Stimulated activated naive CD8-positive, alpha-beta T cell treated with anti-CD3 and anti-CD28 coated beads, Interleukin-15, amount 100 ng/mL, for 72 hours (primary cell): ENCODE measurements around the gene FSTL4.
A peak's percentile ranks its signal among the peaks of the same experiment; 100 is the strongest.

Source experiments
- ATAC-seq: fragments of 150-1000 bp; cut with Tn5 transposase; 2 replicates; pipeline ENCODE4 v1.10.0; 2021; ENCODE audit warnings: mild to moderate bottlenecking, moderate library complexity
- DNase-seq, 2 donors: peaks; one replicate each; pipeline ENCODE4 v3.0.0; 2021 to 2022
- H3K27ac Mint-ChIP-seq, 2 donors: one replicate each; pipeline ENCODE4 v1.8.0; 2022; ENCODE audit warnings: mild to moderate bottlenecking in 2 of 2, mixed read lengths in 2 of 2, moderate library complexity in 2 of 2
- H3K27me3 Mint-ChIP-seq: one replicate; pipeline ENCODE4 v1.8.0; 2022; ENCODE audit warnings: mixed read lengths
- H3K4me1 Mint-ChIP-seq: one replicate; pipeline ENCODE4 v1.8.0; 2022; ENCODE audit warnings: mild to moderate bottlenecking, mixed read lengths
- H3K4me3 Mint-ChIP-seq, 2 donors: one replicate each; pipeline ENCODE4 v1.8.0; 2022; ENCODE audit warnings: mild to moderate bottlenecking in 2 of 2, mixed read lengths in 2 of 2, moderate library complexity in 1 of 2
- H3K9me3 Mint-ChIP-seq, 2 donors: one replicate each; pipeline ENCODE4 v1.8.0; 2022; ENCODE audit warnings: mixed read lengths in 2 of 2

FSTL4 gene

GRCh38 chr5:133520991-133521706, 91.2 kb downstream of the FSTL4 start:
- no peak for ATAC-seq
- Mint-ChIP-seq H3K27me3 (peaks cover 18% of the 10 kb centered on the region), H3K27ac (no peak overlapping the region), H3K4me3 (no peak overlapping the region), H3K4me1 (no peaks in the 10 kb centered on the region), H3K9me3 (no peaks in the 10 kb centered on the region)
- no peak for DNase-seq

DNA sequence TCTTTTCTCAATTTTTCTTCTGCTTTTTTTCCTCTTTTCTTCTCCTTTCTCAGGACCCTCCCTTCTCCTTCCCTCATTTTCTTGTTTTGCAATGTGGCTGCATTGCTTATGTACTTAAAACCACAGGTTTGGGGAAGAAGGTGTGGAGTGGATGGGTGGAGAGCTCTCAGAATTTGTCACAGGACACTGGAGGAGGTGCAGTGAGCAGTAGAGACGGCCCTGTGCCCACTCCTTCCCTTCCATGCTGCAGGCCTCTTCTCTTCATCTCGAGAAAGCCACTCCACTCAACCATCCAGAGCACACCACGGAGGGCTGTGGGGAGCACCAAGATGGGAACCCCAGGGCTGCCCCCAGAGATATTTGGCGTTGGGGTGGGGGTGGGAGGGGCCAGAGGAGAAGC, 92.3 kb downstream of the FSTL4 start:
- Mint-ChIP-seq H3K4me3 (no peak overlapping the region), H3K9me3 (no peaks in the 10 kb centered on the region)

DNA sequence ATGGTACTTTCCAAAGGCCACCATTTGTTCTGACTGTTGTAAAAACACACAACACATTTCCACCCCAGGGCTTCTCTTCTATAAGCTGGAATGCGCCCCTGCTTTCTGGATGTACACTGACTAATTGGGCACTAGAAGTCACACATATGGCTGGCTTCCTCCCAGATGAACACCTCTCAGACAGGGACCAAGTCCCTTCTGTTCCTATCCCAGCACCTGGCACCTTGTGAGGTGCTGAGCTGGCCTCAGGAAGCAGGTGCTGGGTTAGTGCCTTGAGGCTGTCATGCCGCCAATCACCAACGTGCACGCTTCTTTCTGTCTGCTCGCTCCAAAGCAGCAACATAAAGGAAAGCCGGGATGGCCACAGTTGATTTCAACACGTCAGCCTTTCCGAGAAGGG, 93.2 kb downstream of the FSTL4 start:
- H3K4me1 Mint-ChIP-seq = no peaks in the 10 kb centered on the region

More for the DNA sequence above, 92.3 kb downstream of the FSTL4 start:
- H3K27me3 Mint-ChIP-seq = peaks cover 18% of the 10 kb centered on the region
- ATAC-seq (no peak), DNase-seq (no peak)
- H3K4me1 Mint-ChIP-seq = no peaks in the 10 kb centered on the region
- no peak overlapping the region for H3K27ac Mint-ChIP-seq

GRCh38 chr5:133514456-133514855, 97.9 kb downstream of the FSTL4 start:
- H3K27me3 Mint-ChIP-seq = peaks cover 35% of the 10 kb centered on the region
- no peak for ATAC-seq
- peaks cover under 1% of the 10 kb centered on the region for H3K4me1 Mint-ChIP-seq
- H3K9me3 Mint-ChIP-seq = no peaks in the 10 kb centered on the region
- no peak overlapping the region for H3K4me3 Mint-ChIP-seq
- DNase-seq = no peak
- H3K27ac Mint-ChIP-seq = no peak overlapping the region

More for the DNA sequence above, 93.2 kb downstream of the FSTL4 start:
- no peak for DNase-seq
- no peak overlapping the region for H3K4me3 Mint-ChIP-seq
- ATAC-seq = no peak
- peaks cover 21% of the 10 kb centered on the region for H3K27me3 Mint-ChIP-seq
- H3K27ac Mint-ChIP-seq = no peak overlapping the region
- no peaks in the 10 kb centered on the region for H3K9me3 Mint-ChIP-seq

GRCh38 chr5:133512896-133513295, 99.4 kb downstream of the FSTL4 start:
- H3K27me3 Mint-ChIP-seq = peaks cover 30% of the 10 kb centered on the region
- no peak for DNase-seq

DNA sequence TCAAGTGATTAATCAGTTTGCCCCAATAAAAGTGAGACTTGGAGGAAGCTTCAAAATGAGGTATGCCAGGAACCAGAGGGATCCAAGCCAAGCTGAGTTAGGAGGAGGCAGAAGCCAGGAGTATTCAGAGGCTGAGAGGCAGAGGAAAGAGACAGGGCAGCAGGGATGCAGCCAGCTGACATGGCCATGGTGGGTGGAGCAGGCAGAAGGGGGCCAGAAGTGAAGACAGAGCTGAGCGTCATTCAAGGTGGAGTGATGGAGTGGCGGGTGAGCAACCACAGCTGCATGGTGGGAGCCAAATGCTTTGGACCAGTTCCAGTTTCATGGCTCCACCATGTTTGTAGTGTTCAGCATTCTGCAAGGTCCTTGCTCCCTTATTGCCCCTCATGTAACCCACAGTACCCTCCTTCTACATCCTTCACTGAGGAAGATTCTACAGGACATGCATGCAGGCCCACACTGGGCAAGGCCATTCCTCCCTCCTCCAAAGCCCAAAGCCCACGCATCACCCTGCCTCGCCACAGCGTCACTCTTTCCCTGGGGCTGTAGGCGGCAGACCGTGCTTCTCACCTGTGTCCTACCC, 100.6 kb downstream of the FSTL4 start:
- no peak overlapping the region for H3K4me3 Mint-ChIP-seq
- H3K27ac Mint-ChIP-seq = peak overlapping the region in 1 of 2 donors; percentile 19
- peaks cover 30% of the 10 kb centered on the region for H3K27me3 Mint-ChIP-seq
- peaks cover 8% of the 10 kb centered on the region for H3K4me1 Mint-ChIP-seq
- no peak for ATAC-seq
- no peak for DNase-seq
- H3K9me3 Mint-ChIP-seq = no peaks in the 10 kb centered on the region

More at GRCh38 chr5:133512896-133513295, 99.4 kb downstream of the FSTL4 start:
- Mint-ChIP-seq H3K27ac (no peak overlapping the region), H3K4me1 (peaks cover 8% of the 10 kb centered on the region), H3K4me3 (no peak overlapping the region), H3K9me3 (no peaks in the 10 kb centered on the region)
- no peak for ATAC-seq

DNA sequence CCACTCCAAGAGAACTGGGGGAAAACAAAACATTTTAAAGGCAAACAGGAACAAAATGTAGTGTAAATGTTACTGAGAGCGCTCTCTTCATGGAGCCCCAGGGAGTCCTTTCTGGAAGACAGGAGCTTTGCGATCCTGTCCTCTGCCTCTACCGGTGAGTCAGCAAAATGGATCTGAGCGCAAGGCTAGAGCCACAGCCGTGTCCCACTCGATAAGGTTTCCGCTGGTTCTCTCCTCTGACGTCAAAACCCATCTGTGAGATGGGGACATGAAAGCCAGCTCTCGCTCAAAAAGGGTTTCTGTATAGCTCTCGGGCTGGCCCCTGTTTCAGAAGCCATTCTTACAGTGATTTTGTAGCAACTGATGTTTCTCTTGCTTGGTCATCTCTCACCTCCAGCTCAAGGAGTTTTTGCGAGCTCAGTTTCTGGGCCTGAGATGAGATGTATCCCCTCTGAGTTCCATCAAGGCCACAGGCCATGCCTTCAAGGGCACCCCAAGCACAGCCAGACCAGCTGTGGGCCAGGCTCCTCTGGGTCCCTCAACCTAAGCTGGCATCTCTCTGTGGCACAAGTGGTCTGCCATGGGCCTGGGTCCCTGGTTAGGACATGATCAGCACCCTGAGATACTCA, 101.6 kb downstream of the FSTL4 start:
- Mint-ChIP-seq H3K27me3 (peaks cover 30% of the 10 kb centered on the region), H3K4me1 (peaks cover 8% of the 10 kb centered on the region), H3K27ac (no peak overlapping the region)

GRCh38 chr5:133509742-133510079, 102.6 kb downstream of the FSTL4 start:
- DNase-seq (no peak), ATAC-seq (no peak)
- peaks cover 30% of the 10 kb centered on the region for H3K27me3 Mint-ChIP-seq
- H3K27ac Mint-ChIP-seq = no peak overlapping the region
- H3K4me1 Mint-ChIP-seq = peaks cover 8% of the 10 kb centered on the region
- H3K9me3 Mint-ChIP-seq = no peaks in the 10 kb centered on the region
- no peak overlapping the region for H3K4me3 Mint-ChIP-seq

More for the DNA sequence above, 101.6 kb downstream of the FSTL4 start:
- H3K4me3 Mint-ChIP-seq = no peak overlapping the region
- no peak for DNase-seq
- no peaks in the 10 kb centered on the region for H3K9me3 Mint-ChIP-seq
- no peak for ATAC-seq

- H3K4me3 Mint-ChIP-seq = no peak overlapping the region
- H3K27ac Mint-ChIP-seq = peak overlapping the region; percentile 57 to 67
- peaks cover 8% of the 10 kb centered on the region for H3K4me1 Mint-ChIP-seq
- no peaks in the 10 kb centered on the region for H3K9me3 Mint-ChIP-seq
- DNase-seq (no peak), ATAC-seq (no peak)
- H3K27me3 Mint-ChIP-seq = peaks cover 25% of the 10 kb centered on the region
These were observed 103.2 kb downstream of the FSTL4 start for GRCh38 chr5:133508845-133509741.

- DNase-seq (no peak), ATAC-seq (no peak)
- Mint-ChIP-seq H3K4me1 (peaks cover 8% of the 10 kb centered on the region), H3K4me3 (no peak overlapping the region), H3K27me3 (peaks cover 19% of the 10 kb centered on the region), H3K27ac (no peak overlapping the region), H3K9me3 (no peaks in the 10 kb centered on the region)
These were observed 104.0 kb downstream of the FSTL4 start for GRCh38 chr5:133508331-133508730.

GRCh38 chr5:133506181-133506580, 106.2 kb downstream of the FSTL4 start:
- ATAC-seq = no peak
- H3K4me3 Mint-ChIP-seq = no peak overlapping the region
- H3K4me1 Mint-ChIP-seq = peaks cover 8% of the 10 kb centered on the region
- no peak for DNase-seq
- H3K27me3 Mint-ChIP-seq = peaks cover 12% of the 10 kb centered on the region
- no peak overlapping the region for H3K27ac Mint-ChIP-seq
- H3K9me3 Mint-ChIP-seq = no peaks in the 10 kb centered on the region

DNA sequence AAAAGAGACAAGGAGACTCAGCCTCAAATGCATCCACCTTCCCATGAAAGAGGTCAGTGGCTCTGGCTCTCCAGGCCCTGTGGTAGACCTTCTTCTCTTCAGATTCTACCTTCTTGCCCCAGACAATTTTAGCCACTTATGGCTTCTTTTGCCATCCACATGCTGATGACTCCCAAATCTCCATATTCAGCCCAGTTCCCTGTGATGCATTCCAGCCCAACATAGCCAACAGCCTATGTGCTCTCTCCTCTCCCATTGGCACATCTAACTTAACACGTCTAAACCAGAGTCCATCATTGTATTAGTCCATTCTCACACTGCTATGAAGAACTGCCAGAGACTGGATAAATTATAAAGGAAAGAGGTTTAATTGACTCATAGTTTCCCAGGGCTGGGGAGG, 108.8 kb downstream of the FSTL4 start:
- DNase-seq (no peak), ATAC-seq (no peak)
- H3K9me3 Mint-ChIP-seq = no peaks in the 10 kb centered on the region
- H3K27ac Mint-ChIP-seq = no peak overlapping the region
- H3K4me1 Mint-ChIP-seq = no peaks in the 10 kb centered on the region
- no peak overlapping the region for H3K4me3 Mint-ChIP-seq
- peaks cover 9% of the 10 kb centered on the region for H3K27me3 Mint-ChIP-seq

DNA sequence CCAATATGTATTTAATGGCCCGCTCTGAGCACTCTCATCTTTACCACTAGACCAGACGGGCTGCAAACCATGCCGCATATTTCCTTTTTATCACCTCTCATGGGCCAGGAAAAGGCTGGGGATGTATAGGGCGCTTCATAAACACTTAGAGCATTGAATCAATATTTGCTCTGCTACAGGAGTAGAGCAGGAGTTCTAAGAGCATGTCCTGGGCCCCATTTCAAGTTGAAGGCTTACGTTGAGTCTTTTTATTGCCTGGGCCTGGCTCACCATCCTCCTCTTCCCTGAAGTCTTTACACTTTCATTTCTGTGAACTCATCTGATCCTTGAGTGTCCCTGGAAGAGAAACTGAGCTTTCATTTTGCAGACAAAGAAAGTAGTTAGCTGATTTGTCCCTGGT, 112.4 kb downstream of the FSTL4 start:
- Mint-ChIP-seq H3K27me3 (peaks cover 16% of the 10 kb centered on the region), H3K27ac (no peak overlapping the region), H3K4me3 (no peak overlapping the region), H3K9me3 (no peaks in the 10 kb centered on the region), H3K4me1 (no peaks in the 10 kb centered on the region)
- DNase-seq (no peak), ATAC-seq (no peak)

DNA sequence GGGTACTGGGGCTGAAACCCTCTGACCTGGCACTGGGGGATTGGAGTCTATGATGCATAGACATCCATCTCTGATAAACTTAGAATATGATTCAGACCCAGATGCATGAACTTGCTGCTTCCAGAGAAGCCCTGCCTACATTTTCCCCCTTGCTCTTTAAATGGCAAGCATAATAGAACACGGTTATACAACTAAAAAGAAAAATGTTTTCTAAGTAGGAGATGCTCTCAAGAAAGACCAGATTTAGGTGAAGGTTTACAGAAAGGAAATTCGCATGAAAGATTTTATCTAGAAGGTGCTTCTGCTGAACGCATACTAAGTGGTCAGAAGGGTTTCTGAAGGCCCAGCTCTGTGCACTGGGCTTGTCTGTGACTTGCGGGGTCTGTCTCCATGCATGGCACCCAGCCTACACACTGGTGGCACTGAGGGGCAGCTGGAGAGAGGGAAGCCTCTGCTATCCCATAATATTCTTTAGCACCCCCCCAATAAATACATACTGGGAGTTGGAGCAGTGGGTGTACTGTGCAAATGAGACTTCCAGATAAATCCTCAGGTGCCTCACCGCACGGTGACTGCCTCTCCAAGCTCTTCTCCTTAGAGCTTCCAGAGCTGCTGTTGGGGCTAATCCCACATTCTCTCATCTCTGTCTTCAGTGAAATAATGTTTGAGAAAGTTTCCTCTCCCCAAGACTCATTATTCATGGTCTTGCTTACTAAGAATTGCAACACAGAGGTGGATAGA, 114.6 kb downstream of the FSTL4 start:
- H3K27ac Mint-ChIP-seq = no peak overlapping the region
- DNase-seq = no peak
- H3K4me1 Mint-ChIP-seq = no peaks in the 10 kb centered on the region
- H3K9me3 Mint-ChIP-seq = no peaks in the 10 kb centered on the region
- no peak overlapping the region for H3K4me3 Mint-ChIP-seq
- H3K27me3 Mint-ChIP-seq = peaks cover 16% of the 10 kb centered on the region
- ATAC-seq = no peak

- ATAC-seq (no peak), DNase-seq (no peak)
- Mint-ChIP-seq H3K9me3 (no peaks in the 10 kb centered on the region), H3K27me3 (peaks cover 8% of the 10 kb centered on the region), H3K4me1 (no peaks in the 10 kb centered on the region), H3K27ac (peak overlapping the region; percentile 27 to 72), H3K4me3 (no peak overlapping the region)
These were observed 115.7 kb downstream of the FSTL4 start for GRCh38 chr5:133496631-133497030.
